ENCODE data around the gene ELMOD3.
"Not testable (repeated sequence)": the region's sequence is repeated elsewhere in the genome, so short reads cannot be mapped to it uniquely, and the experiment has no call there.

Gene ELMOD3

GRCh38 chr2:85405201-85406059 is 50.9 kb downstream of the ELMOD3 start:
- no peak for DNase-seq

GRCh38 chr2:85409845-85410583 is 55.4 kb downstream of the ELMOD3 start, which contains the start of gene CAPG:
Gene CAPG (minus strand): TSS chr2:85410366. CDS start chr2:85402145, 8,221 bp downstream.
- DNase-seq = no peak

- no peak for DNase-seq
These were observed 56.2 kb downstream of the ELMOD3 start for GRCh38 chr2:85410584-85411404.

- no peak for DNase-seq
These were observed 56.8 kb downstream of the ELMOD3 start for GRCh38 chr2:85411405-85411748.

GRCh38 chr2:85413592-85414420 is 59.2 kb downstream of the ELMOD3 start:
- DNase-seq = no peak

- DNase-seq = not testable (repeated sequence)
These were observed 59.8 kb downstream of the ELMOD3 start for GRCh38 chr2:85414421-85414759.

GRCh38 chr2:85414761-85415553 is 60.4 kb downstream of the ELMOD3 start:
- DNase-seq = no peak

- DNase-seq = no peak
These were observed 61.5 kb downstream of the ELMOD3 start for GRCh38 chr2:85415980-85416650.

GRCh38 chr2:85418132-85419008 is 63.8 kb downstream of the ELMOD3 start, which contains the start of gene SH2D6:
Gene SH2D6 (plus strand): TSS chr2:85418714. CDS start chr2:85429466, 10,752 bp downstream.
- peak; percentile 69 to 86 (median 80) for DNase-seq

GRCh38 chr2:85419009-85419675 is 64.6 kb downstream of the ELMOD3 start:
- DNase-seq = no peak

- peak; percentile 76 to 97 (median 86) for DNase-seq
These were observed 66.1 kb downstream of the ELMOD3 start for GRCh38 chr2:85420536-85421259.

- no peak for DNase-seq
These were observed 66.9 kb downstream of the ELMOD3 start for GRCh38 chr2:85421260-85422071.

- no peak for DNase-seq
These were observed 67.5 kb downstream of the ELMOD3 start for GRCh38 chr2:85422072-85422457.

- no peak for DNase-seq
These were observed 69.0 kb downstream of the ELMOD3 start for GRCh38 chr2:85423525-85423924.

- DNase-seq = no peak
These were observed 71.0 kb downstream of the ELMOD3 start for GRCh38 chr2:85425588-85425987.

GRCh38 chr2:85427300-85427835 is 72.8 kb downstream of the ELMOD3 start:
- DNase-seq = no peak

GRCh38 chr2:85428343-85428881 is 73.8 kb downstream of the ELMOD3 start:
- no peak for DNase-seq

Measured in activated CD4-positive, CD25-positive, alpha-beta regulatory T cell (primary cell).